ENCODE measurements around the gene PARD3B. TPM values are rescaled to one million over a fixed set of nuclear protein-coding genes. Genes with fewer than 3 reads are reported as not detected.

The PARD3B gene
- total and polyA plus RNA-seq, 7 donors = 3.2 to 64.0 (median 42.5) TPM

DNA sequence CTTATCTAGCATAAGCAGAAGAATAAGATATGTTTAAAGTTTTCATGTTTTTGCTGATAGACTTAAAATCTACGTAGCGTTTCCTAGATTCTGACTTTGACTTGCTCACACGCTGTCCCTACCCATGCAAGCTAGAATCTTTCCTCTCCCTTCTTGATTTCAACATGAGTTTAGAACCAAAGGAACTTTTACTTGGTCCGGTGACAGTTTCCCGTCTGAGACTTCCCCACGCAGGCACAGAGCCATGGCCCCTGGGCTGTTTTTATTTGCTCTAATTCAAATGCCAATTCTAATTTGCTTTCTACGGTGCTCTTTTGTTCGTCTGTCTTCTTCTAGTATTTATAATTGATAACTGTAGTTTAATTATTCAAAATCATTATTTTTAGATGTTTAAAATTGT lies 467.7 kb downstream of the PARD3B start:
- peak overlapping the region in 1 of 4 donors; percentile 7 for H3K4me3 ChIP-seq
- no peaks in the 10 kb centered on the region for H3K36me3 ChIP-seq
- DNase-seq = no peak
- H3K9me3 ChIP-seq = no peaks in the 10 kb centered on the region
- TF ChIP-seq POLR2A (IDR thresholded peaks at IDR 0.05) (no peak), EP300 (IDR thresholded peaks at IDR 0.05) (no peak), POLR2AphosphoS5 (IDR thresholded peaks at IDR 0.05) (no peak)
- TF ChIP-seq, protein P1, sequence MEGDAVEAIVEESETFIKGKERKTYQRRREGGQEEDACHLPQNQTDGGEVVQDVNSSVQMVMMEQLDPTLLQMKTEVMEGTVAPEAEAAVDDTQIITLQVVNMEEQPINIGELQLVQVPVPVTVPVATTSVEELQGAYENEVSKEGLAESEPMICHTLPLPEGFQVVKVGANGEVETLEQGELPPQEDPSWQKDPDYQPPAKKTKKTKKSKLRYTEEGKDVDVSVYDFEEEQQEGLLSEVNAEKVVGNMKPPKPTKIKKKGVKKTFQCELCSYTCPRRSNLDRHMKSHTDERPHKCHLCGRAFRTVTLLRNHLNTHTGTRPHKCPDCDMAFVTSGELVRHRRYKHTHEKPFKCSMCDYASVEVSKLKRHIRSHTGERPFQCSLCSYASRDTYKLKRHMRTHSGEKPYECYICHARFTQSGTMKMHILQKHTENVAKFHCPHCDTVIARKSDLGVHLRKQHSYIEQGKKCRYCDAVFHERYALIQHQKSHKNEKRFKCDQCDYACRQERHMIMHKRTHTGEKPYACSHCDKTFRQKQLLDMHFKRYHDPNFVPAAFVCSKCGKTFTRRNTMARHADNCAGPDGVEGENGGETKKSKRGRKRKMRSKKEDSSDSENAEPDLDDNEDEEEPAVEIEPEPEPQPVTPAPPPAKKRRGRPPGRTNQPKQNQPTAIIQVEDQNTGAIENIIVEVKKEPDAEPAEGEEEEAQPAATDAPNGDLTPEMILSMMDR (IDR thresholded peaks at IDR 0.05) = no peak
- peaks cover 0 to 36% (median 34%) of the 10 kb centered on the region in 4 donors for H3K4me1 ChIP-seq
- H3K27me3 ChIP-seq = no peaks in the 10 kb centered on the region
- intact Hi-C loops (cut with DNase I) = no loop called here
- H3K27ac ChIP-seq = no peak overlapping the region
- 92 to 95% methylated on average over 8 of the region's 8 CpGs for WGBS, 2 donors

DNA sequence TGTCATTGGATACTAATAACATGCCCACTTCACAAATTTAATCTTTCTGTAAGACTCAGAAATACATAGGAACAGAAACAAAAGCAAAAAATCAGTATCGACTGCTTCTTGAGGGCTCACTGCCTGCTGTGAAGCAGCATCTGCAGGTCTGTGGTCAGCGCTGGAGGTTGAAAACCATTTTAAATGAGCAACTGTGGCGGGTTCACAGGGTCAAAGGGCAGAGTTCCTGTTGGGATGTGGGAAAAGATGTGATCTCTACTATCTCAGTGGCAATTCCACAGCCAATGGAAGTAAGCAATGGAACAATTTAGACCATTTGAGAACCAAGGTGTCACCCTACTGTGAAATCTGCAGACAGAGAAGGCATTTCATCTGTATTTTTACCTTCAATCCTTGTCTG lies 468.3 kb downstream of the PARD3B start:
- no peak for DNase-seq
- Histone ChIP-seq H3K27me3 (no peaks in the 10 kb centered on the region), H3K4me3 (no peak overlapping the region), H3K27ac (no peak overlapping the region), H3K4me1 (peaks cover 0 to 38% (median 35%) of the 10 kb centered on the region in 4 donors), H3K9me3 (no peaks in the 10 kb centered on the region), H3K36me3 (no peaks in the 10 kb centered on the region)
- TF ChIP-seq POLR2AphosphoS5 (IDR thresholded peaks at IDR 0.05) (no peak), EP300 (IDR thresholded peaks at IDR 0.05) (no peak)
- WGBS, 2 donors = 95% methylated on average over 3 of the region's 3 CpGs
- intact Hi-C loops (cut with DNase I) = no loop called here

DNA sequence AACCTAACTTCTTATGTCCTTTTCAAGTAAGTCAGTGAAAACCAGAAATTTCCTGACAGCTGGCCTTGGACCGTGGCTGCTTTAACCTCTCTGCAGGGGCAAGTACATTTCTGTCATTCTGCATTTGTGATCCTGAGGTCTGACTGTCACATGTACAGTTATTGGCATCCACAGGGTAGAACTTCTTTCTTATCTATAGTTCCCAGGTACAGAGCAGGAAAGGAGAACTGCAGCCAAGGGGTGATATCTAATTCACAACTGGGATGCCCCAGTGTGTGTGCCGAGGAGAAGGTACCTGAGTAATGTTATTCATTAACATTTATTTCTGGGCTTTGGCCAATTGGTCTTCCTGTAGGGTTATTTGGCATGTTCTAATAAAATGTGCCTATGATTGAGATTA lies 468.9 kb downstream of the PARD3B start:
- TF ChIP-seq EP300 (IDR thresholded peaks at IDR 0.05) (no peak), POLR2A (IDR thresholded peaks at IDR 0.05) (no peak), POLR2AphosphoS5 (IDR thresholded peaks at IDR 0.05) (no peak)
- TF ChIP-seq, protein P1 (IDR thresholded peaks at IDR 0.05) = no peak
- no peak for DNase-seq
- H3K27me3 ChIP-seq = no peaks in the 10 kb centered on the region
- H3K9me3 ChIP-seq = no peaks in the 10 kb centered on the region
- no peaks in the 10 kb centered on the region for H3K36me3 ChIP-seq
- no peak overlapping the region for H3K27ac ChIP-seq
- intact Hi-C loops (cut with DNase I) = no loop called here
- WGBS, 2 donors = 70 to 77% methylated on average over 2 of the region's 2 CpGs
- no peak overlapping the region for H3K4me3 ChIP-seq
- peaks cover 0 to 38% (median 35%) of the 10 kb centered on the region in 4 donors for H3K4me1 ChIP-seq

DNA sequence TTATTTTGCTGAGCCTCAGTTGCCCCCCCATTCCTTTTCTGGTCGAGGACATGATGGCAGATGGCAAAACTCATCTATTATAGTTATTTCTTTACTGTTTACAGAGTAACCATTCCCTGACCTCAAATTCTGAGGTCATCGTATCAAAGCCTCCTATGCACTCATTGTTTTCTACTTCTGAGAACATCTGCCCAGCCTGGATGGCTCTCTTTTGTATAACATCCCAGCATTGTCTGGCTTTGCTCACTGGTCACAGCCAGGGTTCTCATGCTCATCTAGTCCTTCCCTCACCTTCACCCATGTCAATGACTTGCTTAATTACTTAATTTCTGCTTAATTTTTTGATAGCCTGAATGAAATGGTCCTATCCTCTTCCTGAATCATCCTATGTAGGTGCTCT lies 472.1 kb downstream of the PARD3B start:
- intact Hi-C loops (cut with DNase I) = no loop called here
- no peak for DNase-seq

DNA sequence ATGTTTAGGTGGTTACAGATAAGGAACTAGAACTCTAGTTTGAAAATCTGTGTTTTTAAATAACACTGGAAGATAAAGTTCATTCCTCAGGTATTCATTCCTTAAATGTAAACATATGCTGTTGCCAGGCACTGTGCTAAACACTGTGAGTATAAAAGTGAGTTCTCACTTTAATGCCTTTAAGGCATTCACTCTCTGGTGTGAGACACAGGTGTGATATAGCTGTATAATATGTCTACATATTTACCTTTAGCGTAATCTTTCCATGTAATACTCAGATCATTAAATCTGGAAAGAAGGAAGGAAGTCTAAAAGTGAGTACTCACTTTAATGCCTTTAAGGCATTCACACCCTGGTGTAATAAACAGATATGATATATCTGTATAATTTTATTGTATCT lies 472.6 kb downstream of the PARD3B start:
- DNase-seq = no peak
- H3K27ac ChIP-seq = no peak overlapping the region
- 21 to 70% methylated on average over 1 of the region's 1 CpG for WGBS, 2 donors
- H3K27me3 ChIP-seq = no peaks in the 10 kb centered on the region
- intact Hi-C loops (cut with DNase I) = no loop called here
- no peaks in the 10 kb centered on the region for H3K9me3 ChIP-seq
- no peak overlapping the region for H3K4me3 ChIP-seq
- TF ChIP-seq, protein P1 (IDR thresholded peaks at IDR 0.05) = no peak
- no peak for TF ChIP-seq EP300 (IDR thresholded peaks at IDR 0.05)
- TF ChIP-seq POLR2A (IDR thresholded peaks at IDR 0.05) = no peak
- no peak for TF ChIP-seq POLR2AphosphoS5 (IDR thresholded peaks at IDR 0.05)
- H3K4me1 ChIP-seq = peaks cover 0 to 25% (median 21%) of the 10 kb centered on the region in 4 donors
- no peaks in the 10 kb centered on the region for H3K36me3 ChIP-seq

More for the DNA sequence above, 472.1 kb downstream of the PARD3B start:
- TF ChIP-seq, protein P1 (IDR thresholded peaks at IDR 0.05) = no peak
- no peak for TF ChIP-seq POLR2AphosphoS5 (IDR thresholded peaks at IDR 0.05)
- H3K27ac ChIP-seq = no peak overlapping the region
- H3K9me3 ChIP-seq = no peaks in the 10 kb centered on the region
- H3K4me3 ChIP-seq = no peak overlapping the region
- no peaks in the 10 kb centered on the region for H3K36me3 ChIP-seq
- WGBS, 2 donors = 52 to 58% methylated on average over 2 of the region's 2 CpGs
- H3K27me3 ChIP-seq = no peaks in the 10 kb centered on the region
- H3K4me1 ChIP-seq = peaks cover 0 to 25% (median 23%) of the 10 kb centered on the region in 4 donors

All from sigmoid colon (tissue), 7 donors.